H1 (cell line): Measurements from ENCODE around the gene NF1. TPM values are rescaled to one million over a fixed set of nuclear protein-coding genes. Genes with fewer than 3 reads are reported as not detected.

ENCODE experiments used
- BCL11A ChIP-seq, 2 experiments: IDR thresholded peaks; one replicate each; pipeline ENCODE4 v1.6.1; 2011; ENCODE audit warnings: low read depth in 2 of 2, low read length in 2 of 2, mild to moderate bottlenecking in 2 of 2
- BRCA1 ChIP-seq: IDR thresholded peaks from 2 replicates; pipeline ENCODE4 v1.6.1; 2012; ENCODE audit warnings: low read depth, low read length, improper control_type of control experiment
- CBX8 ChIP-seq: fragments of 300-800, 300-1000 bp; sonication (generic); IDR thresholded peaks from 2 replicates; pipeline ENCODE4 v1.7.1; 2016; ENCODE audit warnings: low read depth, low read length, borderline replicate concordance
- CTCF ChIP-seq, 3 experiments: IDR thresholded peaks; 1 replicate in 2 of 3; 2 replicates in 1 of 3; pipeline versions ENCODE4 v1.5.1 to v1.6.1; 2011; ENCODE audit warnings: low read length in 3 of 3, mild to moderate bottlenecking in 3 of 3, inconsistent platforms in 2 of 3, low read depth in 1 of 3, moderate library complexity in 1 of 3; ENCODE audit not compliant: insufficient read depth in 1 of 3; ENCODE audit errors: control extremely low read depth in 1 of 3
- EP300 ChIP-seq, 2 experiments: IDR thresholded peaks; 1 replicate in 1 of 2; 2 replicates in 1 of 2; pipeline ENCODE4 v1.6.1; 2011 to 2012; ENCODE audit warnings: low read depth in 2 of 2, low read length in 2 of 2, mild to moderate bottlenecking in 2 of 2, borderline replicate concordance in 1 of 2, inconsistent platforms in 1 of 2, moderate library complexity in 1 of 2
- EZH2 ChIP-seq: fragments of 200-600 bp; sonication (generic); IDR thresholded peaks from 2 replicates; pipeline ENCODE4 v1.7.1; 2012; ENCODE audit warnings: low read depth, mild to moderate bottlenecking, moderate library complexity, low read length, inconsistent platforms; ENCODE audit not compliant: severe bottlenecking
- HDAC2 ChIP-seq, 2 experiments: fragments of 300-600 bp in 1 of 2; sonication (generic) in 1 of 2; IDR thresholded peaks; 2 replicates each; pipeline ENCODE4 v1.6.1; 2011 to 2012; ENCODE audit warnings: low read depth in 2 of 2, low read length in 2 of 2, mild to moderate bottlenecking in 2 of 2, moderate library complexity in 2 of 2, borderline replicate concordance in 1 of 2, inconsistent platforms in 1 of 2
- HDAC6 ChIP-seq: IDR thresholded peaks from one replicate; pipeline ENCODE4 v1.7.1; 2012; ENCODE audit warnings: low read depth, mild to moderate bottlenecking, inconsistent platforms, low read length, moderate library complexity
- JUND ChIP-seq: IDR thresholded peaks from 2 replicates; pipeline ENCODE4 v1.6.1; 2011; ENCODE audit warnings: mild to moderate bottlenecking, improper control_type of control experiment, low read length
- KDM1A ChIP-seq: fragments of 200-600, 300-600 bp; sonication (generic); IDR thresholded peaks from 2 replicates; pipeline ENCODE4 v1.7.1; 2016; ENCODE audit warnings: mild to moderate bottlenecking, low read length, borderline replicate concordance
- KDM4A ChIP-seq: IDR thresholded peaks from one replicate; pipeline ENCODE4 v1.7.1; 2012; ENCODE audit warnings: low read depth, mild to moderate bottlenecking, moderate library complexity, low read length, inconsistent platforms; ENCODE audit not compliant: severe bottlenecking
- NRF1 ChIP-seq: IDR thresholded peaks from 2 replicates; pipeline ENCODE4 v1.6.1; 2011; ENCODE audit warnings: mild to moderate bottlenecking, low read depth, low read length, improper control_type of control experiment
- RAD21 ChIP-seq, 2 experiments: IDR thresholded peaks in 1 of 2; conservative IDR thresholded peaks in 1 of 2; 2 replicates each; pipeline ENCODE4 v1.6.1; 2011; ENCODE audit warnings: low read depth in 2 of 2, low read length in 2 of 2, improper control_type of control experiment in 1 of 2, inconsistent platforms in 1 of 2, mild to moderate bottlenecking in 1 of 2, moderate library complexity in 1 of 2
- RFX5 ChIP-seq: IDR thresholded peaks from 2 replicates; pipeline ENCODE4 v1.6.1; 2011; ENCODE audit warnings: low read depth, low read length, improper control_type of control experiment, borderline replicate concordance
- RNF2 ChIP-seq: fragments of 200-900, 300-1000 bp; sonication (generic); IDR thresholded peaks from 2 replicates; pipeline ENCODE4 v1.7.1; 2016; ENCODE audit warnings: borderline replicate concordance, low read depth, mild to moderate bottlenecking, antibody characterized with exemption, low read length; ENCODE audit not compliant: poor library complexity, severe bottlenecking; ENCODE audit errors: missing control alignments
- SRF ChIP-seq: IDR thresholded peaks from 2 replicates; pipeline ENCODE4 v1.6.1; 2011; ENCODE audit warnings: mild to moderate bottlenecking, low read depth, low read length, moderate library complexity
- SUZ12 ChIP-seq: fragments of 200-600 bp; sonication (generic); IDR thresholded peaks from 2 replicates; pipeline ENCODE4 v1.6.1; 2012; ENCODE audit warnings: mild to moderate bottlenecking, inconsistent platforms, low read length, moderate library complexity, mixed read lengths
- TAF1 ChIP-seq: IDR thresholded peaks from 2 replicates; pipeline ENCODE4 v1.6.1; 2011; ENCODE audit warnings: mild to moderate bottlenecking, low read depth, low read length
- TBP ChIP-seq: IDR thresholded peaks from 2 replicates; pipeline ENCODE4 v1.6.1; 2011; ENCODE audit warnings: low read depth, low read length, improper control_type of control experiment
- TEAD4 ChIP-seq: IDR thresholded peaks from 2 replicates; pipeline ENCODE4 v1.6.1; 2012; ENCODE audit warnings: low read depth, low read length, inconsistent platforms, mixed read lengths
- YY1 ChIP-seq: IDR thresholded peaks from 2 replicates; pipeline ENCODE4 v1.6.1; 2011; ENCODE audit warnings: low read depth, mild to moderate bottlenecking, low read length
- polyA plus RNA-seq, 7 experiments: library from polyadenylated mRNA; depleted of rRNA in 3 of 7; stranded (reverse) in 5 of 7; unstranded in 2 of 7; fragments of >200 nt in 5 of 7; fragments of 200-250 nt in 2 of 7; gene quantifications; 1 replicate in 5 of 7; 2 replicates in 1 of 7; 4 replicates in 1 of 7; pipeline versions ENCODE4 v1.2.1 to v1.2.3, GENCODE V29; 2011 to 2013; ENCODE audit warnings: missing spikeins in 2 of 7, mixed read lengths in 2 of 7
- total RNA-seq: library from RNA; stranded (reverse); fragmentation: NEBNext Ultra II Directional; extraction: Animal tissue kit (Norgen Biotek cat#: 25700); gene quantifications from 2 replicates; pipeline ENCODE4 v1.2.1, GENCODE V29; 2021

The NF1 gene
- total and polyA plus RNA-seq, 2 of the 8 experiments (the other 6 are each of a cell fraction or from before 2014, with no cell fraction given): 19.3 to 29.6 TPM

DNA sequence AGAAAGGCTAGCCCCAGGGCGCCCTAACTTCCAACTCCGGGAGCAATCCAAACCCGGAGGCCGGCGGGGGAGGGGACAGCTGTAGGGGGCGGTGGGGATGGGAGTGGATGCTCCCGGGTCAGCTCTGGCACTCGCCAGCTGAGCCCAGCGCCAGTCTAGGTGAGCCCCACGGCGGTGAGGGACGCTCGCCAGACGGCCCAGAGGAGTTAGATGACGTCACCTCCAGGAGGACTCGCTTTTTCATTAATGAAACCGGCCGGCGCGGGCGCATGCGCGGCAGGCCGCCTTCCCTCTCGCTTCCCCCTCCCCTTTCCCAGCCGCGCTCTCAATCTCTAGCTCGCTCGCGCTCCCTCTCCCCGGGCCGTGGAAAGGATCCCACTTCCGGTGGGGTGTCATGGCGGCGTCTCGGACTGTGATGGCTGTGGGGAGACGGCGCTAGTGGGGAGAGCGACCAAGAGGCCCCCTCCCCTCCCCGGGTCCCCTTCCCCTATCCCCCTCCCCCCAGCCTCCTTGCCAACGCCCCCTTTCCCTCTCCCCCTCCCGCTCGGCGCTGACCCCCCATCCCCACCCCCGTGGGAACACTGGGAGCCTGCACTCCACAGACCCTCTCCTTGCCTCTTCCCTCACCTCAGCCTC, at the start of gene NF1 (continued):
- TF ChIP-seq RNF2: no peak
- no peak for TF ChIP-seq CBX8
- peak; percentile 91 for TF ChIP-seq NRF1
- peak; percentile 76; the same call in 1 of the 2 replicates for TF ChIP-seq TBP
- no peak for TF ChIP-seq HDAC6
- TF ChIP-seq TEAD4: no peak
- TF ChIP-seq RAD21 (IDR thresholded peaks at IDR 0.05 in 1 of 2, conservative IDR thresholded peaks at IDR 0.05 in 1 of 2; ENCODE audit: low read depth in 2 of 2, low read length in 2 of 2): no peak
- peak; percentile 100 for TF ChIP-seq JUND
- TF ChIP-seq RFX5: no peak
- no peak for TF ChIP-seq CTCF (IDR thresholded peaks at IDR 0.05; ENCODE audit: control extremely low read depth in 1 of 3, insufficient read depth in 1 of 3, low read depth in 1 of 3, low read length in 3 of 3)
- TF ChIP-seq EZH2: no peak
- peak; percentile 73 for TF ChIP-seq KDM4A
- no peak for TF ChIP-seq BRCA1
- no peak for TF ChIP-seq EP300 (IDR thresholded peaks at IDR 0.05; ENCODE audit: borderline replicate concordance in 1 of 2, low read depth in 2 of 2, low read length in 2 of 2)
- peak; percentile 69; the same call in 1 of the 2 replicates for TF ChIP-seq KDM1A
- TF ChIP-seq HDAC2 (IDR thresholded peaks at IDR 0.05; ENCODE audit: borderline replicate concordance in 1 of 2, low read depth in 2 of 2, low read length in 2 of 2): peak in 1 of 2 experiments; percentile 94; a peak in 1 of 4 replicates
- peak; percentile 77 for TF ChIP-seq TAF1
- peak; percentile 65; the same call in 1 of the 2 replicates for TF ChIP-seq YY1
- no peak; the same call in 1 of the 2 replicates for TF ChIP-seq SUZ12
- no peak for TF ChIP-seq BCL11A (IDR thresholded peaks at IDR 0.05; ENCODE audit: low read depth in 2 of 2, low read length in 2 of 2)
- TF ChIP-seq SRF: no peak
